Measurements from ENCODE around the gene ZNF652.

GRCh38 chr17:49254066-49254465, 108.0 kb downstream of the ZNF652 start:
- TF ChIP-seq CTCF (conservative IDR thresholded peaks at IDR 0.05; ENCODE audit: low read depth, low read length) (peak; percentile 21; the same call in 1 of the 2 replicates), EZH2phosphoT487 (IDR thresholded peaks at IDR 0.05; ENCODE audit: borderline replicate concordance, low read length) (no peak)
